GM23338 (cell line): ENCODE data around the gene FER. TPM values are rescaled to one million over a fixed set of nuclear protein-coding genes. Genes with fewer than 3 reads are reported as not detected.

Experiments used
- ATAC-seq: fragments of 200-7000 bp; cut with Tn5 transposase; 3 replicates; pipeline ENCODE4 v1.9.1; 2020
- DNase-seq: peaks from one replicate; pipeline ENCODE4 v3.0.0-alpha.2; 2015; ENCODE audit warnings: low spot score
- H2AFZ ChIP-seq: fragments of 200-600 bp; sonication (generic); 2 replicates; pipeline ENCODE4 v1.8.0; 2016; ENCODE audit warnings: antibody characterized with exemption, mild to moderate bottlenecking, moderate library complexity
- H3F3A ChIP-seq: fragments of 200-600 bp; sonication (generic); replicated peaks from 2 replicates; pipeline ENCODE4 v1.8.0; 2017; ENCODE audit warnings: antibody characterized with exemption, mixed run types, low read depth
- H3K27ac ChIP-seq: fragments of 200-600 bp; sonication (generic); 2 replicates; pipeline ENCODE4 v1.6.1; 2016; ENCODE audit warnings: low read depth
- H3K27me3 ChIP-seq: fragments of 200-600 bp; sonication (generic); 2 replicates; pipeline ENCODE4 v1.8.0; 2016; ENCODE audit warnings: mild to moderate bottlenecking, mixed run types, moderate library complexity; ENCODE audit not compliant: insufficient read depth
- H3K36me3 ChIP-seq: fragments of 200-600 bp; sonication (generic); 2 replicates; pipeline ENCODE4 v1.8.0; 2016; ENCODE audit warnings: mild to moderate bottlenecking; ENCODE audit not compliant: insufficient read depth
- H3K4me1 ChIP-seq: fragments of 200-600 bp; sonication (generic); 2 replicates; pipeline ENCODE4 v1.8.0; 2016; ENCODE audit warnings: mild to moderate bottlenecking, moderate library complexity; ENCODE audit not compliant: insufficient read depth
- H3K4me2 ChIP-seq: fragments of 200-600 bp; sonication (generic); 2 replicates; pipeline ENCODE4 v1.7.1; 2017; ENCODE audit warnings: mixed run types
- H3K4me3 ChIP-seq: fragments of 200-600 bp; sonication (generic); 2 replicates; pipeline ENCODE4 v1.6.1; 2016; ENCODE audit warnings: mixed run types
- H3K79me2 ChIP-seq: fragments of 200-600 bp; sonication (generic); replicated peaks from 2 replicates; pipeline ENCODE4 v1.8.0; 2017; ENCODE audit warnings: mild to moderate bottlenecking; ENCODE audit not compliant: insufficient read depth
- H3K9me2 ChIP-seq: fragments of 200-600 bp; sonication (generic); 2 replicates; pipeline ENCODE4 v1.8.0; 2017; ENCODE audit not compliant: insufficient read depth
- H4K20me1 ChIP-seq: fragments of 200-600 bp; sonication (generic); replicated peaks from 2 replicates; pipeline ENCODE4 v1.8.0; 2017; ENCODE audit warnings: mild to moderate bottlenecking; ENCODE audit not compliant: insufficient read depth
- H3K27ac Mint-ChIP-seq: 2 replicates; pipeline ENCODE4 v1.8.0; 2020; ENCODE audit warnings: inconsistent platforms, mild to moderate bottlenecking, moderate library complexity, mixed read lengths
- H3K27me3 Mint-ChIP-seq: 3 replicates; pipeline ENCODE4 v1.8.0; 2022; ENCODE audit warnings: low read depth, mild to moderate bottlenecking, moderate library complexity, mixed read lengths, inconsistent platforms; ENCODE audit not compliant: insufficient read depth, poor library complexity
- H3K36me3 Mint-ChIP-seq: 3 replicates; pipeline ENCODE4 v1.8.0; 2021; ENCODE audit warnings: low read depth, mild to moderate bottlenecking, inconsistent platforms, moderate library complexity, mixed read lengths
- H3K4me1 Mint-ChIP-seq: 3 replicates; pipeline ENCODE4 v1.8.0; 2020; ENCODE audit warnings: mild to moderate bottlenecking, inconsistent platforms, mixed read lengths
- H3K4me3 Mint-ChIP-seq: 3 replicates; pipeline ENCODE4 v1.8.0; 2021; ENCODE audit warnings: moderate library complexity, mild to moderate bottlenecking, inconsistent platforms, mixed read lengths
- H3K9me3 Mint-ChIP-seq: 3 replicates; pipeline ENCODE4 v1.8.0; 2020; ENCODE audit warnings: moderate library complexity, mild to moderate bottlenecking, inconsistent platforms, mixed read lengths
- EZH2phosphoT487 ChIP-seq: fragments of 200-600 bp; sonication (generic); IDR thresholded peaks from one replicate; pipeline ENCODE4 v1.8.1; 2018; ENCODE audit warnings: antibody characterized with exemption; ENCODE audit not compliant: unreplicated experiment
- JUNB ChIP-seq: IDR thresholded peaks from one replicate; pipeline ENCODE4 v1.6.1; 2016; ENCODE audit warnings: antibody characterized with exemption; ENCODE audit not compliant: unreplicated experiment
- POLR2AphosphoS5 ChIP-seq: IDR thresholded peaks from 2 replicates; pipeline ENCODE4 v1.6.1; 2016; ENCODE audit warnings: antibody characterized with exemption, low read depth
- ZNF114 ChIP-seq: fragments of 250-450 bp; sonication (Bioruptor Pico); IDR thresholded peaks from 2 replicates; pipeline ENCODE4 v1.5.0; 2020; ENCODE audit warnings: mild to moderate bottlenecking, moderate library complexity
- ZNF331 ChIP-seq: fragments of 250-450 bp; sonication (Bioruptor Pico); IDR thresholded peaks from 2 replicates; pipeline ENCODE4 v1.5.0; 2020; ENCODE audit warnings: low read depth, mild to moderate bottlenecking, moderate library complexity
- polyA plus RNA-seq: library from polyadenylated mRNA; unstranded; fragments of >200 nt; fragmentation: Nextera tagmentation; extraction: Ambion mirVana; gene quantifications from 2 replicates; pipeline ENCODE4 v1.2.1, GENCODE V29; 2016
- total RNA-seq: library from RNA; depleted of rRNA; stranded (reverse); fragments of >200 nt; shearing (Covaris generic); gene quantifications from 2 replicates; pipeline ENCODE4 v1.2.3, GENCODE V29; 2014
- TF ChIP-seq, protein P1 (sequence below): fragments of 250-450 bp; sonication (Bioruptor Pico); IDR thresholded peaks from 2 replicates; pipeline ENCODE4 v1.5.0; 2020; ENCODE audit warnings: mild to moderate bottlenecking, moderate library complexity
- TF ChIP-seq, protein P2 (sequence below): IDR thresholded peaks from one replicate; pipeline ENCODE4 v1.6.1; 2018; ENCODE audit warnings: antibody characterized with exemption; ENCODE audit not compliant: unreplicated experiment

FER gene
- total and polyA plus RNA-seq, 2 experiments from 2014 or later, result 17.4 to 34.8 TPM

DNA sequence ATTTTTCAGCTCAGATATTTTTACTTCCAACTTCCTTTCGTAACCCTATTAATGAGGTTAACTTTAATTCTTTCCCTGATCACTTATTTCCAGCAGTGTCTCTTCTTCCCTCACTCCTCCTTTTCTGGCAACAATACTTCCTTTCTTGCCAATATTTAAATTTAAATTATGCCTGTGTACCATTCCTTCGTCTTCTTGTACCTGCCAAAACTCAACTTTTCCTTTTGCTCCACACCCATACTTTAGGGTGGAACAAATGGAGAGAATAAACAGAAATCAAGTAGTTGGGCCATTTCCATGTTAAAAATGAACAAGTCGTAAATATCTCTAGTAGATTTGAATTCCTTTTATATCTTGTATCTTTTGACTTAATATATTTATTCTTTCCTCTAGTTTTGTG lies 66.0 kb downstream of the FER start:
- peaks cover 13% of the 10 kb centered on the region for H3K36me3 Mint-ChIP-seq
- no peak overlapping the region for H3K4me3 Mint-ChIP-seq
- Histone ChIP-seq H3K4me3 (no peak overlapping the region), H2AFZ (no peak overlapping the region), H3K27ac (no peak overlapping the region), H3K79me2 (peaks cover 11% of the 10 kb centered on the region; the same call in 1 of the 2 replicates), H3F3A (no peaks in the 10 kb centered on the region), H3K4me2 (no peak overlapping the region), H3K27me3 (no peaks in the 10 kb centered on the region), H3K9me2 (no peaks in the 10 kb centered on the region), H3K4me1 (peaks cover 5% of the 10 kb centered on the region; the same call in 1 of the 2 replicates), H3K36me3 (no peaks in the 10 kb centered on the region), H4K20me1 (no peaks in the 10 kb centered on the region)
- H3K27ac Mint-ChIP-seq, result peak overlapping the region; percentile 38; the same call in 1 of the 2 replicates
- no peak for TF ChIP-seq EZH2phosphoT487
- TF ChIP-seq POLR2AphosphoS5, result no peak
- TF ChIP-seq, protein P1, sequence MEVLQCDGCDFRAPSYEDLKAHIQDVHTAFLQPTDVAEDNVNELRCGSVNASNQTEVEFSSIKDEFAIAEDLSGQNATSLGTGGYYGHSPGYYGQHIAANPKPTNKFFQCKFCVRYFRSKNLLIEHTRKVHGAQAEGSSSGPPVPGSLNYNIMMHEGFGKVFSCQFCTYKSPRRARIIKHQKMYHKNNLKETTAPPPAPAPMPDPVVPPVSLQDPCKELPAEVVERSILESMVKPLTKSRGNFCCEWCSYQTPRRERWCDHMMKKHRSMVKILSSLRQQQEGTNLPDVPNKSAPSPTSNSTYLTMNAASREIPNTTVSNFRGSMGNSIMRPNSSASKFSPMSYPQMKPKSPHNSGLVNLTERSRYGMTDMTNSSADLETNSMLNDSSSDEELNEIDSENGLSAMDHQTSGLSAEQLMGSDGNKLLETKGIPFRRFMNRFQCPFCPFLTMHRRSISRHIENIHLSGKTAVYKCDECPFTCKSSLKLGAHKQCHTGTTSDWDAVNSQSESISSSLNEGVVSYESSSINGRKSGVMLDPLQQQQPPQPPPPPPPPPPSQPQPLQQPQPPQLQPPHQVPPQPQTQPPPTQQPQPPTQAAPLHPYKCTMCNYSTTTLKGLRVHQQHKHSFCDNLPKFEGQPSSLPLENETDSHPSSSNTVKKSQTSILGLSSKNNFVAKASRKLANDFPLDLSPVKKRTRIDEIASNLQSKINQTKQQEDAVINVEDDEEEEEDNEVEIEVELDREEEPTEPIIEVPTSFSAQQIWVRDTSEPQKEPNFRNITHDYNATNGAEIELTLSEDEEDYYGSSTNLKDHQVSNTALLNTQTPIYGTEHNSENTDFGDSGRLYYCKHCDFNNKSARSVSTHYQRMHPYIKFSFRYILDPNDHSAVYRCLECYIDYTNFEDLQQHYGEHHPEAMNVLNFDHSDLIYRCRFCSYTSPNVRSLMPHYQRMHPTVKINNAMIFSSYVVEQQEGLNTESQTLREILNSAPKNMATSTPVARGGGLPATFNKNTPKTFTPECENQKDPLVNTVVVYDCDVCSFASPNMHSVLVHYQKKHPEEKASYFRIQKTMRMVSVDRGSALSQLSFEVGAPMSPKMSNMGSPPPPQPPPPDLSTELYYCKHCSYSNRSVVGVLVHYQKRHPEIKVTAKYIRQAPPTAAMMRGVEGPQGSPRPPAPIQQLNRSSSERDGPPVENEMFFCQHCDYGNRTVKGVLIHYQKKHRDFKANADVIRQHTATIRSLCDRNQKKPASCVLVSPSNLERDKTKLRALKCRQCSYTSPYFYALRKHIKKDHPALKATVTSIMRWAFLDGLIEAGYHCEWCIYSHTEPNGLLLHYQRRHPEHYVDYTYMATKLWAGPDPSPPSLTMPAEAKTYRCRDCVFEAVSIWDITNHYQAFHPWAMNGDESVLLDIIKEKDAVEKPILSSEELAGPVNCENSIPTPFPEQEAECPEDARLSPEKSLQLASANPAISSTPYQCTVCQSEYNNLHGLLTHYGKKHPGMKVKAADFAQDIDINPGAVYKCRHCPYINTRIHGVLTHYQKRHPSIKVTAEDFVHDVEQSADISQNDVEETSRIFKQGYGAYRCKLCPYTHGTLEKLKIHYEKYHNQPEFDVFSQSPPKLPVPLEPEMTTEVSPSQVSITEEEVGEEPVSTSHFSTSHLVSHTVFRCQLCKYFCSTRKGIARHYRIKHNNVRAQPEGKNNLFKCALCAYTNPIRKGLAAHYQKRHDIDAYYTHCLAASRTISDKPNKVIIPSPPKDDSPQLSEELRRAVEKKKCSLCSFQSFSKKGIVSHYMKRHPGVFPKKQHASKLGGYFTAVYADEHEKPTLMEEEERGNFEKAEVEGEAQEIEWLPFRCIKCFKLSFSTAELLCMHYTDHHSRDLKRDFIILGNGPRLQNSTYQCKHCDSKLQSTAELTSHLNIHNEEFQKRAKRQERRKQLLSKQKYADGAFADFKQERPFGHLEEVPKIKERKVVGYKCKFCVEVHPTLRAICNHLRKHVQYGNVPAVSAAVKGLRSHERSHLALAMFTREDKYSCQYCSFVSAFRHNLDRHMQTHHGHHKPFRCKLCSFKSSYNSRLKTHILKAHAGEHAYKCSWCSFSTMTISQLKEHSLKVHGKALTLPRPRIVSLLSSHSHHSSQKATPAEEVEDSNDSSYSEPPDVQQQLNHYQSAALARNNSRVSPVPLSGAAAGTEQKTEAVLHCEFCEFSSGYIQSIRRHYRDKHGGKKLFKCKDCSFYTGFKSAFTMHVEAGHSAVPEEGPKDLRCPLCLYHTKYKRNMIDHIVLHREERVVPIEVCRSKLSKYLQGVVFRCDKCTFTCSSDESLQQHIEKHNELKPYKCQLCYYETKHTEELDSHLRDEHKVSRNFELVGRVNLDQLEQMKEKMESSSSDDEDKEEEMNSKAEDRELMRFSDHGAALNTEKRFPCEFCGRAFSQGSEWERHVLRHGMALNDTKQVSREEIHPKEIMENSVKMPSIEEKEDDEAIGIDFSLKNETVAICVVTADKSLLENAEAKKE, result no peak
- TF ChIP-seq ZNF114 (CRISPR knock-in tag), result no peak
- TF ChIP-seq ZNF331, result no peak
- no peak for TF ChIP-seq JUNB
- TF ChIP-seq, protein P2, sequence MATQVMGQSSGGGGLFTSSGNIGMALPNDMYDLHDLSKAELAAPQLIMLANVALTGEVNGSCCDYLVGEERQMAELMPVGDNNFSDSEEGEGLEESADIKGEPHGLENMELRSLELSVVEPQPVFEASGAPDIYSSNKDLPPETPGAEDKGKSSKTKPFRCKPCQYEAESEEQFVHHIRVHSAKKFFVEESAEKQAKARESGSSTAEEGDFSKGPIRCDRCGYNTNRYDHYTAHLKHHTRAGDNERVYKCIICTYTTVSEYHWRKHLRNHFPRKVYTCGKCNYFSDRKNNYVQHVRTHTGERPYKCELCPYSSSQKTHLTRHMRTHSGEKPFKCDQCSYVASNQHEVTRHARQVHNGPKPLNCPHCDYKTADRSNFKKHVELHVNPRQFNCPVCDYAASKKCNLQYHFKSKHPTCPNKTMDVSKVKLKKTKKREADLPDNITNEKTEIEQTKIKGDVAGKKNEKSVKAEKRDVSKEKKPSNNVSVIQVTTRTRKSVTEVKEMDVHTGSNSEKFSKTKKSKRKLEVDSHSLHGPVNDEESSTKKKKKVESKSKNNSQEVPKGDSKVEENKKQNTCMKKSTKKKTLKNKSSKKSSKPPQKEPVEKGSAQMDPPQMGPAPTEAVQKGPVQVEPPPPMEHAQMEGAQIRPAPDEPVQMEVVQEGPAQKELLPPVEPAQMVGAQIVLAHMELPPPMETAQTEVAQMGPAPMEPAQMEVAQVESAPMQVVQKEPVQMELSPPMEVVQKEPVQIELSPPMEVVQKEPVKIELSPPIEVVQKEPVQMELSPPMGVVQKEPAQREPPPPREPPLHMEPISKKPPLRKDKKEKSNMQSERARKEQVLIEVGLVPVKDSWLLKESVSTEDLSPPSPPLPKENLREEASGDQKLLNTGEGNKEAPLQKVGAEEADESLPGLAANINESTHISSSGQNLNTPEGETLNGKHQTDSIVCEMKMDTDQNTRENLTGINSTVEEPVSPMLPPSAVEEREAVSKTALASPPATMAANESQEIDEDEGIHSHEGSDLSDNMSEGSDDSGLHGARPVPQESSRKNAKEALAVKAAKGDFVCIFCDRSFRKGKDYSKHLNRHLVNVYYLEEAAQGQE, result no peak
- DNase-seq, result no peak
- peaks cover 15% of the 10 kb centered on the region; the same call in 2 of the 3 replicates for H3K4me1 Mint-ChIP-seq
- ATAC-seq, result no peak
- H3K27me3 Mint-ChIP-seq, result peaks cover 3% of the 10 kb centered on the region
- peaks cover 5% of the 10 kb centered on the region; the same call in 2 of the 3 replicates for H3K9me3 Mint-ChIP-seq
